ENCODE data around the gene IFT80.
"Not testable (repeated sequence)": the region's sequence is repeated elsewhere in the genome, so short reads cannot be mapped to it uniquely, and the experiment has no call there.

Gene IFT80

DNA sequence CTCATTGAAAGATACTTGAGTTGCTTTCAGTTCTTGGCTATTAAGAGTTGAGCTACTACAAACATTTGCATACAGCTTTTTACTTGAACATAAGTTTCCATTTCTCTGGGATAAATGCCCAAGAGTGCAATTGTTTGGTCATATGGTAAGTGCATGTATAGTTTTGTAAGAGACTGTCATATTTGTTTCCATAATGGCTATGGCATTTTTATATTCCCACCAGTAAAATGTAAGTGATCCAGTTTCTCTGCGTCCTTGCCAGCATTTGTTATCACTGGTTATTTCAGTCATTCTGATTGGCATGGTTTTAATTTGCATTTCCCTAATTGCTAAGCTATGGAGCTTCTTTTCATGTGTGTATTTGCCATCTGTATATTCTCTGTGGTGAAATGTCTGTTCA is 151.3 kb downstream of the IFT80 start:
- Histone ChIP-seq H3K4me1 (ENCODE audit: insufficient read depth, low read length, severe bottlenecking) (no peaks in the 10 kb centered on the region), H3K27me3 (ENCODE audit: insufficient read depth, low read length) (no peaks in the 10 kb centered on the region), H3K27ac (ENCODE audit: low read depth, low read length, poor library complexity, severe bottlenecking) (no peak overlapping the region), H3K79me2 (ENCODE audit: insufficient read depth, low read length) (no peaks in the 10 kb centered on the region), H3K4me2 (ENCODE audit: low read length) (no peak overlapping the region), H4K20me1 (ENCODE audit: insufficient read depth, low read length) (no peaks in the 10 kb centered on the region), H3K36me3 (ENCODE audit: insufficient read depth, low read length) (no peaks in the 10 kb centered on the region), H3K4me3 (ENCODE audit: low read depth, low read length, poor library complexity, severe bottlenecking) (no peak overlapping the region), H3F3A (ENCODE audit: insufficient read depth, low read length) (no peaks in the 10 kb centered on the region), H3K9me2 (ENCODE audit: low read depth, low read length) (no peaks in the 10 kb centered on the region), H3K9ac (ENCODE audit: low read length) (no peak overlapping the region), H3K9me3 (ENCODE audit: low read length) (no peaks in the 10 kb centered on the region), H2AFZ (ENCODE audit: low read length) (no peak overlapping the region)
- TF ChIP-seq, protein P1, sequence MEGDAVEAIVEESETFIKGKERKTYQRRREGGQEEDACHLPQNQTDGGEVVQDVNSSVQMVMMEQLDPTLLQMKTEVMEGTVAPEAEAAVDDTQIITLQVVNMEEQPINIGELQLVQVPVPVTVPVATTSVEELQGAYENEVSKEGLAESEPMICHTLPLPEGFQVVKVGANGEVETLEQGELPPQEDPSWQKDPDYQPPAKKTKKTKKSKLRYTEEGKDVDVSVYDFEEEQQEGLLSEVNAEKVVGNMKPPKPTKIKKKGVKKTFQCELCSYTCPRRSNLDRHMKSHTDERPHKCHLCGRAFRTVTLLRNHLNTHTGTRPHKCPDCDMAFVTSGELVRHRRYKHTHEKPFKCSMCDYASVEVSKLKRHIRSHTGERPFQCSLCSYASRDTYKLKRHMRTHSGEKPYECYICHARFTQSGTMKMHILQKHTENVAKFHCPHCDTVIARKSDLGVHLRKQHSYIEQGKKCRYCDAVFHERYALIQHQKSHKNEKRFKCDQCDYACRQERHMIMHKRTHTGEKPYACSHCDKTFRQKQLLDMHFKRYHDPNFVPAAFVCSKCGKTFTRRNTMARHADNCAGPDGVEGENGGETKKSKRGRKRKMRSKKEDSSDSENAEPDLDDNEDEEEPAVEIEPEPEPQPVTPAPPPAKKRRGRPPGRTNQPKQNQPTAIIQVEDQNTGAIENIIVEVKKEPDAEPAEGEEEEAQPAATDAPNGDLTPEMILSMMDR (IDR thresholded peaks at IDR 0.05; ENCODE audit: low read length): no peak
- TF ChIP-seq EZH2 (IDR thresholded peaks at IDR 0.05; ENCODE audit: borderline replicate concordance, low read length): no peak

DNA sequence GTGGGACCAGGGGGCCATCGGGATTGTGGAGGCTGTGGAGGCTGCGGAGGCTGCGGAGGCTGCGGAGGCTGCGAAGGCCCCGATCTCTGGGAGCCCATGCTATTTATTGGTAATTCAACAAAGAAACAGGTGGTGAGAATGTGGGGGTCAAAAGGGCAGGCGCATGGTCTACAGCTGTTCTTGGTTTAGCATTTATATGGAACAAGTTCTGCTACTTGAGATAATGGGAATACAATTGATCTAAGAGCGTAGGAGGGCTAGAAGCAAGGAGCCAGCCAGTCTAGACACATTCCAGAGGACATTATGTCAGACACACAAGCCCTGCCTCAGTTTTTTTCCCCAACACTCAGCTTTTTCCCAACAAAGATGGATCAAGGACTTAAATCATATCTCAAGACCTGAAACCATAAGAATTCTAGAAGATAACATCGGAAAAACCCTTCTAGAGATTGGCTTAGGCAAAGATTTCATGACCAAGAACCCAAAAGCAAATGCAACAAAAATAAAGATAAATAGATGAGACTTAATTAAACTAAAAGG is 153.7 kb downstream of the IFT80 start:
- no peaks in the 10 kb centered on the region for H3K79me2 ChIP-seq (ENCODE audit: insufficient read depth, low read length)
- no peaks in the 10 kb centered on the region for H3K9me2 ChIP-seq (ENCODE audit: low read depth, low read length)
- H3K9me3 ChIP-seq (ENCODE audit: low read length): no peaks in the 10 kb centered on the region
- H2AFZ ChIP-seq (ENCODE audit: low read length): no peak overlapping the region
- TF ChIP-seq, protein P1 (IDR thresholded peaks at IDR 0.05; ENCODE audit: low read length): no peak
- TF ChIP-seq EZH2 (IDR thresholded peaks at IDR 0.05; ENCODE audit: borderline replicate concordance, low read length): no peak
- H3K4me1 ChIP-seq (ENCODE audit: insufficient read depth, low read length, severe bottlenecking): no peaks in the 10 kb centered on the region
- no peak overlapping the region for H3K27ac ChIP-seq (ENCODE audit: low read depth, low read length, poor library complexity, severe bottlenecking)
- H3K36me3 ChIP-seq (ENCODE audit: insufficient read depth, low read length): no peaks in the 10 kb centered on the region
- no peaks in the 10 kb centered on the region for H4K20me1 ChIP-seq (ENCODE audit: insufficient read depth, low read length)
- no peak overlapping the region for H3K4me3 ChIP-seq (ENCODE audit: low read depth, low read length, poor library complexity, severe bottlenecking)
- no peak overlapping the region for H3K9ac ChIP-seq (ENCODE audit: low read length)
- no peak overlapping the region for H3K4me2 ChIP-seq (ENCODE audit: low read length)
- no peaks in the 10 kb centered on the region for H3F3A ChIP-seq (ENCODE audit: insufficient read depth, low read length)
- H3K27me3 ChIP-seq (ENCODE audit: insufficient read depth, low read length): no peaks in the 10 kb centered on the region; the same call in 1 of the 2 replicates

DNA sequence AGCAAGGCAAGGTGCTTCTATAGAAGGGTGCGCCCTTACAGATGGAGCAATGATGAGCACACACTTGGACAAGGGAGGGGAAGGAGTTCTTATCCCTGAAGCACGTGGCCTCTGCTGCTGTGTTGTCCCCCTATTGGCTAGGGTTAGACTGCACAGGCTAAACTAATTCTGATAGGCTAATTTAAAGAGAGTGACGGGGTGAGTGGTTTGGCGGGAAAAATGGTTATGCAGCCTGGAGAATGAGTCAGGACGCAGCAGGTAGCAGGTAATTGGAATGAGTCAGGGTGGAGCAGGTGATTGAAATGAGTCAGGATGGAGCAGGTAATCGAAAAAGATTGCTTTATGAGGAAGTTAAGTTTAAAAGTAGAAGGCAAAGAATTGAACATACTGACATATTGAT is 158.3 kb downstream of the IFT80 start:
- not testable (repeated sequence) for H3K9me2 ChIP-seq (ENCODE audit: low read depth, low read length); H3K9me3 ChIP-seq (ENCODE audit: low read length); H3K4me3 ChIP-seq (ENCODE audit: low read depth, low read length, poor library complexity, severe bottlenecking); H3K79me2 ChIP-seq (ENCODE audit: insufficient read depth, low read length); H3K9ac ChIP-seq (ENCODE audit: low read length); H3K4me1 ChIP-seq (ENCODE audit: insufficient read depth, low read length, severe bottlenecking); H3F3A ChIP-seq (ENCODE audit: insufficient read depth, low read length); H4K20me1 ChIP-seq (ENCODE audit: insufficient read depth, low read length); H3K27me3 ChIP-seq (ENCODE audit: insufficient read depth, low read length); H3K27ac ChIP-seq (ENCODE audit: low read depth, low read length, poor library complexity, severe bottlenecking); H3K4me2 ChIP-seq (ENCODE audit: low read length); H2AFZ ChIP-seq (ENCODE audit: low read length); H3K36me3 ChIP-seq (ENCODE audit: insufficient read depth, low read length)

DNA sequence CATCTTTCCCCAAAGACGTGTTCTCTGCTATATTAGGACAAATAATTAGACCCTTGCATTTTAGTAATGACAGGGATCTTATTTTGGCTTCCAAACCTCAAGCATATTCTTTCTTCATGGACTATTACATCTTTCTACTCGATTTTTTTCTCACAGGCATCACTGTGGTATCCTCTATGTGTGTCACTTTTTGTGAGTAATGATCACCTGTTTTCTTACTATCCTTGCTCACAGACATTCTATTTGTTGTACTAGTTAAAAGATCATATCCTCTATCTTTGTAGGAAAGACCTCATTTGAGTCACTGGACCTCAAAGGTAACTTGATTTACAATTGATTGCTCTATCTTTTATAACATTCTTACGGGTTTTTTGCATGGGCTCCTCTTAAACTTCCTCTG is 167.0 kb downstream of the IFT80 start:
- Histone ChIP-seq H3K4me3 (ENCODE audit: low read depth, low read length, poor library complexity, severe bottlenecking) (no peak overlapping the region), H3K9ac (ENCODE audit: low read length) (no peak overlapping the region), H3F3A (ENCODE audit: insufficient read depth, low read length) (no peaks in the 10 kb centered on the region), H3K36me3 (ENCODE audit: insufficient read depth, low read length) (no peaks in the 10 kb centered on the region), H3K79me2 (ENCODE audit: insufficient read depth, low read length) (no peaks in the 10 kb centered on the region), H3K4me1 (ENCODE audit: insufficient read depth, low read length, severe bottlenecking) (no peaks in the 10 kb centered on the region), H4K20me1 (ENCODE audit: insufficient read depth, low read length) (no peaks in the 10 kb centered on the region), H3K9me3 (ENCODE audit: low read length) (no peaks in the 10 kb centered on the region), H3K27me3 (ENCODE audit: insufficient read depth, low read length) (no peaks in the 10 kb centered on the region), H3K9me2 (ENCODE audit: low read depth, low read length) (no peaks in the 10 kb centered on the region), H3K4me2 (ENCODE audit: low read length) (no peak overlapping the region), H3K27ac (ENCODE audit: low read depth, low read length, poor library complexity, severe bottlenecking) (no peak overlapping the region), H2AFZ (ENCODE audit: low read length) (no peak overlapping the region)
- no peak for TF ChIP-seq EZH2 (IDR thresholded peaks at IDR 0.05; ENCODE audit: borderline replicate concordance, low read length)
- TF ChIP-seq, protein P1 (IDR thresholded peaks at IDR 0.05; ENCODE audit: low read length): no peak

Data from OCI-LY1 (cell line).